Epithelial cell of prostate (primary cell): ENCODE data around the gene PSPC1.
"Not testable (repeated sequence)": the region's sequence is repeated elsewhere in the genome, so short reads cannot be mapped to it uniquely, and the experiment has no call there.

Experiments used
- DNase-seq: peaks from one replicate; pipeline ENCODE4 v3.0.0-alpha.2; 2011; ENCODE audit warnings: low read depth, low spot score
- H3K27ac ChIP-seq: fragments of 450-650 bp; 2 replicates; pipeline ENCODE4 v1.5.1; 2017; ENCODE audit warnings: mild to moderate bottlenecking

PSPC1 gene

GRCh38 chr13:19766591-19766990, 16.2 kb downstream of the PSPC1 start:
- DNase-seq: no peak
- H3K27ac ChIP-seq: no peak overlapping the region

GRCh38 chr13:19764237-19764636, 18.5 kb downstream of the PSPC1 start:
- no peak for DNase-seq
- H3K27ac ChIP-seq: no peak overlapping the region

- no peak for DNase-seq
- no peak overlapping the region for H3K27ac ChIP-seq
Measured at GRCh38 chr13:19763618-19764017, 19.1 kb downstream of the PSPC1 start.

GRCh38 chr13:19759669-19760068, 23.1 kb downstream of the PSPC1 start:
- no peak for DNase-seq
- no peak overlapping the region for H3K27ac ChIP-seq

- H3K27ac ChIP-seq: no peak overlapping the region
- no peak for DNase-seq
Measured at GRCh38 chr13:19742643-19743042, 40.1 kb downstream of the PSPC1 start.

- H3K27ac ChIP-seq: no peak overlapping the region
- DNase-seq: no peak
Measured at GRCh38 chr13:19737844-19738557, 44.7 kb downstream of the PSPC1 start.

GRCh38 chr13:19726611-19727010, 56.1 kb downstream of the PSPC1 start:
- DNase-seq: no peak
- H3K27ac ChIP-seq: no peak overlapping the region

- DNase-seq: no peak
- no peak overlapping the region for H3K27ac ChIP-seq
Measured at GRCh38 chr13:19725320-19725719, 57.4 kb downstream of the PSPC1 start.

- H3K27ac ChIP-seq: no peak overlapping the region
- DNase-seq: no peak
Measured at GRCh38 chr13:19720039-19720438, 62.7 kb downstream of the PSPC1 start.

- DNase-seq: peak; percentile 1
- H3K27ac ChIP-seq: no peak overlapping the region
Measured at GRCh38 chr13:19713186-19713965, 69.4 kb downstream of the PSPC1 start.

- DNase-seq, H3K27ac ChIP-seq: not testable (repeated sequence)
Measured at GRCh38 chr13:19709782-19710181, 73.0 kb downstream of the PSPC1 start.

GRCh38 chr13:19709039-19709438, 73.7 kb downstream of the PSPC1 start:
- H3K27ac ChIP-seq, DNase-seq: not testable (repeated sequence)

GRCh38 chr13:19704256-19704655, 78.5 kb downstream of the PSPC1 start:
- not testable (repeated sequence) for H3K27ac ChIP-seq, DNase-seq

GRCh38 chr13:19701619-19702018, 81.1 kb downstream of the PSPC1 start:
- H3K27ac ChIP-seq, DNase-seq: not testable (repeated sequence)

GRCh38 chr13:19700963-19701362, 81.8 kb downstream of the PSPC1 start:
- DNase-seq, H3K27ac ChIP-seq: not testable (repeated sequence)

GRCh38 chr13:19695829-19696228, 86.9 kb downstream of the PSPC1 start:
- no peak overlapping the region for H3K27ac ChIP-seq
- no peak for DNase-seq

GRCh38 chr13:19695428-19695827, 87.3 kb downstream of the PSPC1 start:
- H3K27ac ChIP-seq: no peak overlapping the region

GRCh38 chr13:19691447-19691846, 91.3 kb downstream of the PSPC1 start:
- H3K27ac ChIP-seq, DNase-seq: not testable (repeated sequence)

More at GRCh38 chr13:19695428-19695827, 87.3 kb downstream of the PSPC1 start:
- DNase-seq: no peak

- DNase-seq: no peak
- no peak overlapping the region for H3K27ac ChIP-seq
Measured at GRCh38 chr13:19685437-19685836, 97.3 kb downstream of the PSPC1 start.

- no peak overlapping the region for H3K27ac ChIP-seq
- no peak for DNase-seq
Measured at GRCh38 chr13:19685034-19685433, 97.7 kb downstream of the PSPC1 start.

GRCh38 chr13:19681517-19681916, 101.2 kb downstream of the PSPC1 start:
- no peak overlapping the region for H3K27ac ChIP-seq
- DNase-seq: no peak

- H3K27ac ChIP-seq: no peak overlapping the region
- no peak for DNase-seq
Measured at GRCh38 chr13:19680751-19681150, 102.0 kb downstream of the PSPC1 start.
